Smooth muscle cell (in vitro differentiated cells): ENCODE measurements around the gene USP24. TPM values are rescaled to one million over a fixed set of nuclear protein-coding genes. Genes with fewer than 3 reads are reported as not detected.

Experiments used
- DNase-seq: peaks from one replicate; lab custom pipeline; 2025; ENCODE audit not compliant: unreplicated experiment; lab: John Stamatoyannopoulos, UW
- H2AFZ ChIP-seq: fragments of 200-600 bp; sonication (generic); 2 replicates; pipeline ENCODE4 v1.6.0; 2016; ENCODE audit warnings: antibody characterized with exemption, low read depth, mild to moderate bottlenecking
- H3F3A ChIP-seq: fragments of 200-600 bp; sonication (generic); 2 replicates; pipeline ENCODE4 v1.6.0; 2017; ENCODE audit warnings: antibody characterized with exemption, low read depth
- H3K27ac ChIP-seq: fragments of 200-600 bp; sonication (generic); 2 replicates; pipeline ENCODE4 v1.5.1; 2016; ENCODE audit warnings: low read depth, mild to moderate bottlenecking
- H3K27me3 ChIP-seq: fragments of 200-600 bp; sonication (generic); 2 replicates; pipeline ENCODE4 v1.6.1; 2016; ENCODE audit warnings: low read depth, mild to moderate bottlenecking
- H3K36me3 ChIP-seq: fragments of 200-600 bp; sonication (generic); 2 replicates; pipeline ENCODE4 v1.5.1; 2016; ENCODE audit warnings: low read depth
- H3K4me1 ChIP-seq: fragments of 200-600 bp; sonication (generic); 2 replicates; pipeline ENCODE4 v1.5.1; 2016; ENCODE audit warnings: low read depth
- H3K4me2 ChIP-seq: fragments of 200-600 bp; sonication (generic); 2 replicates; pipeline ENCODE4 v1.6.0; 2016; ENCODE audit warnings: mild to moderate bottlenecking
- H3K4me3 ChIP-seq: fragments of 200-600 bp; sonication (generic); 2 replicates; pipeline ENCODE4 v1.5.1; 2016; ENCODE audit warnings: mild to moderate bottlenecking
- H3K79me2 ChIP-seq: fragments of 200-600 bp; sonication (generic); 2 replicates; pipeline ENCODE4 v1.6.0; 2016; ENCODE audit warnings: low read depth, mild to moderate bottlenecking
- H3K9ac ChIP-seq: fragments of 200-600 bp; sonication (generic); 2 replicates; pipeline ENCODE4 v1.6.0; 2016; ENCODE audit warnings: low read depth
- H3K9me3 ChIP-seq: fragments of 200-600 bp; sonication (generic); replicated peaks from 2 replicates; pipeline ENCODE4 v1.5.1; 2016; ENCODE audit warnings: low read depth
- H4K20me1 ChIP-seq: fragments of 200-600 bp; sonication (generic); 2 replicates; pipeline ENCODE4 v1.6.0; 2016; ENCODE audit warnings: low read depth
- CTCF ChIP-seq: fragments of 200-600 bp; sonication (generic); IDR thresholded peaks from 2 replicates; pipeline ENCODE4 v1.5.1; 2017; ENCODE audit warnings: borderline replicate concordance, mild to moderate bottlenecking, antibody characterized with exemption; ENCODE audit not compliant: insufficient read depth, poor library complexity, severe bottlenecking
- WGBS: methylation state at CpG from one replicate; pipeline ENCODE4 v1.1.7; 2016; ENCODE audit warnings: low lambda C conversion rate; 5-methylcytosine and 5-hydroxymethylcytosine counted together
- polyA plus RNA-seq: library from polyadenylated mRNA; unstranded; fragments of >200 nt; fragmentation: Nextera tagmentation; extraction: Ambion mirVana; gene quantifications from 2 replicates; pipeline ENCODE4 v1.2.1, GENCODE V29; 2016
- total RNA-seq: library from RNA; depleted of rRNA; stranded (reverse); fragments of >200 nt; gene quantifications from 2 replicates; pipeline ENCODE4 v1.2.3, GENCODE V29; 2014

The USP24 gene
- total and polyA plus RNA-seq, 2 experiments from 2014 or later, result 3.6 to 25.9 TPM

- Histone ChIP-seq H3K36me3 (no peaks in the 10 kb centered on the region), H3K9ac (no peak overlapping the region), H3K79me2 (no peaks in the 10 kb centered on the region), H3K27ac (no peak overlapping the region), H2AFZ (no peak overlapping the region), H3K4me2 (no peak overlapping the region), H3F3A (no peaks in the 10 kb centered on the region), H4K20me1 (no peaks in the 10 kb centered on the region), H3K4me3 (no peak overlapping the region), H3K4me1 (no peaks in the 10 kb centered on the region), H3K9me3 (no peaks in the 10 kb centered on the region), H3K27me3 (no peaks in the 10 kb centered on the region)
- WGBS, result 77% methylated on average over 3 of the region's 3 CpGs
- no peak for DNase-seq
- TF ChIP-seq CTCF, result no peak
These were observed 42.8 kb upstream of the USP24 start for GRCh38 chr1:55257958-55258357.

GRCh38 chr1:55255901-55256300, 40.7 kb upstream of the USP24 start:
- Histone ChIP-seq H3K9ac (no peak overlapping the region), H4K20me1 (no peaks in the 10 kb centered on the region), H2AFZ (no peak overlapping the region), H3K4me2 (no peak overlapping the region), H3F3A (no peaks in the 10 kb centered on the region), H3K79me2 (no peaks in the 10 kb centered on the region), H3K4me1 (no peaks in the 10 kb centered on the region), H3K9me3 (no peaks in the 10 kb centered on the region), H3K27ac (no peak overlapping the region), H3K27me3 (no peaks in the 10 kb centered on the region), H3K36me3 (no peaks in the 10 kb centered on the region), H3K4me3 (no peak overlapping the region)
- WGBS, result 68% methylated on average over 3 of the region's 3 CpGs
- DNase-seq, result no peak
- TF ChIP-seq CTCF, result no peak

GRCh38 chr1:55252942-55253589, 37.9 kb upstream of the USP24 start:
- WGBS, result 80% methylated on average over 8 of the region's 8 CpGs
- TF ChIP-seq CTCF, result no peak

More at GRCh38 chr1:55252942-55253589, 37.9 kb upstream of the USP24 start:
- H3K4me1 ChIP-seq, result no peaks in the 10 kb centered on the region
- no peak for DNase-seq
- no peaks in the 10 kb centered on the region for H3K9me3 ChIP-seq
- H3K4me3 ChIP-seq, result no peak overlapping the region
- H3K27me3 ChIP-seq, result no peaks in the 10 kb centered on the region
- H3K4me2 ChIP-seq, result no peak overlapping the region
- no peak overlapping the region for H2AFZ ChIP-seq
- H3F3A ChIP-seq, result no peaks in the 10 kb centered on the region
- no peaks in the 10 kb centered on the region for H3K79me2 ChIP-seq
- no peaks in the 10 kb centered on the region for H4K20me1 ChIP-seq
- no peak overlapping the region for H3K27ac ChIP-seq
- H3K36me3 ChIP-seq, result no peaks in the 10 kb centered on the region
- H3K9ac ChIP-seq, result no peak overlapping the region
